ENCODE measurements around the gene HPF1. TPM values are rescaled to one million over a fixed set of nuclear protein-coding genes. Genes with fewer than 3 reads are reported as not detected.
A peak's percentile ranks its signal among the peaks of the same experiment; 100 is the strongest.
"Not testable (repeated sequence)": the region's sequence is repeated elsewhere in the genome, so short reads cannot be mapped to it uniquely, and the experiment has no call there.

The HPF1 gene
- total RNA-seq, 3 donors from 2014 or later: 11.1 to 23.8 (median 14.1) TPM

DNA sequence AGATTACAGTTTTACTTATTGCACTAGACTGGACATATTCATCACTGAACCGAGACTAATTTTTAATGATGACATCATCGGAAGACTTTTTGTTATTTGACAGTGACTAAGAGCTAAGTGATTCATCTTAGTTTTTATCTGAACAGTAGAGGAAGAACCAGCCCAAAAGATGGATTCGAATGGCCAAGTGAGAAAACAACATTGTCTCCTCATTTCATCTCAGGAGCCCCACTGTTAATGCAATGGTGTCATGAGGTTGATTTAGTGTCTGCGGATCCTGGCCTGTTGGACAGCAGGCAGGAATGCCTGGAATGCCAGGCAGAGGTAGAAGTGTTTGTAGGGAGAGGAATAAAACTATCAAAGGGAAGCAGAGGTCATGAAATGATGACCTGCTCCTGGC lies 37.8 kb upstream of the HPF1 start:
- TF ChIP-seq, protein P1, sequence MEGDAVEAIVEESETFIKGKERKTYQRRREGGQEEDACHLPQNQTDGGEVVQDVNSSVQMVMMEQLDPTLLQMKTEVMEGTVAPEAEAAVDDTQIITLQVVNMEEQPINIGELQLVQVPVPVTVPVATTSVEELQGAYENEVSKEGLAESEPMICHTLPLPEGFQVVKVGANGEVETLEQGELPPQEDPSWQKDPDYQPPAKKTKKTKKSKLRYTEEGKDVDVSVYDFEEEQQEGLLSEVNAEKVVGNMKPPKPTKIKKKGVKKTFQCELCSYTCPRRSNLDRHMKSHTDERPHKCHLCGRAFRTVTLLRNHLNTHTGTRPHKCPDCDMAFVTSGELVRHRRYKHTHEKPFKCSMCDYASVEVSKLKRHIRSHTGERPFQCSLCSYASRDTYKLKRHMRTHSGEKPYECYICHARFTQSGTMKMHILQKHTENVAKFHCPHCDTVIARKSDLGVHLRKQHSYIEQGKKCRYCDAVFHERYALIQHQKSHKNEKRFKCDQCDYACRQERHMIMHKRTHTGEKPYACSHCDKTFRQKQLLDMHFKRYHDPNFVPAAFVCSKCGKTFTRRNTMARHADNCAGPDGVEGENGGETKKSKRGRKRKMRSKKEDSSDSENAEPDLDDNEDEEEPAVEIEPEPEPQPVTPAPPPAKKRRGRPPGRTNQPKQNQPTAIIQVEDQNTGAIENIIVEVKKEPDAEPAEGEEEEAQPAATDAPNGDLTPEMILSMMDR (IDR thresholded peaks at IDR 0.05): no peak
- Histone ChIP-seq H3K4me1 (ENCODE audit: low read depth) (no peaks in the 10 kb centered on the region), H3K4me3 (no peak overlapping the region), H3K36me3 (ENCODE audit: low read depth) (no peaks in the 10 kb centered on the region), H3K9me3 (no peaks in the 10 kb centered on the region)
- DNase-seq (no peak), ATAC-seq (no peak)
- intact Hi-C loops (cut with DNase I, micrococcal nuclease): no loop called here

DNA sequence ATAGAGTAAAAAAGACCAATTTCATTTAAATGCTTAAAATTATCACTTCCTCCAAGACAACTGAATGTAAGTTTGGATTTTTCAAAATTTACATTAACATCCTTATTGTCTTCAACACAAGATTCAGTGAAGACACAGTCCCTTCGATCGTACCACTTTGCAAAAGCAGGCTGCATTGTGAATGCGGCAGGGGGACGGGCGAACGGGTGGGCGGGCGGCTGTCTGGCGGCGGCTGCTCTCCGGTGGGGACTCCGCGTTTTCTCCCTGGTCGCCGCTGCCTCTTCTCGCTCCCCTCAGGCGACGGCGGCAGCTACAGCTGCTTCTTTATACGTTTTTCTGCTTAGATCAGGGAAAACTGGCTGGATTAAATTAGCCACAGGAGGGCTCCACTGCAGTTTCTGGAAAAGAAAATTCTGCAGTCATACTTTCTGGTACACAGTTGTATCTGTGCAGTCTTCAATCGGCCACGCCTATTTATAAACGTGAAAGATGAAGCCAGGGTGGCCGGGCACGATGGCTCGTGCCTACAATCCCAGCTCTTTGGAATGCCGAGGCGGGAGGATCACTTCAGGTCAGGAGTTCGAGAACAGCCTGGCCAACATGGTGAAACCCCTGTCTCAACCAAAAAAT lies 33.9 kb upstream of the HPF1 start:
- H3K4me1 ChIP-seq (ENCODE audit: low read depth): no peaks in the 10 kb centered on the region

DNA sequence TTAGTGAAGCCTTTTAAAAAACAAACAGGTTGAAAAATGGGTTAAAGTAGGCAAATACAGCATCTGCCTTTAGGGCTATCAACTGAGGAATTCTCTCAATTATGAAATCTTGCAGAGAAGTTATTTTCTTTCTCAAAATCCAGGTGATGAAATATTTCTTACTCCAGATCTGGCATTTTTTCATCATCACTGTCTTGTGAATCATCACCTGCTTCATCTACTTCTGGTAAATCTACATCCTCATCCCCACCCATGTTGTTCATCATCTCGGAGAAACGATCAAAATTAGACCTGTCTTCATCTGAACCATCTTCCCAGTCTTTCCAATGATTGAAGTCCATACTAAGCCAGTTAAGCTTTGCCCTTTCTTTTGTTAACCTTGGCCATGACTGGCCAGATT lies 33.3 kb upstream of the HPF1 start:
- Histone ChIP-seq H3K4me3 (no peak overlapping the region), H3K36me3 (ENCODE audit: low read depth) (no peaks in the 10 kb centered on the region), H3K9me3 (no peaks in the 10 kb centered on the region), H3K4me1 (ENCODE audit: low read depth) (no peaks in the 10 kb centered on the region)
- DNase-seq (no peak), ATAC-seq (no peak)
- intact Hi-C loops (cut with DNase I, micrococcal nuclease): no loop called here
- TF ChIP-seq, protein P1 (IDR thresholded peaks at IDR 0.05): no peak

More for the DNA sequence above, 33.9 kb upstream of the HPF1 start:
- Histone ChIP-seq H3K9me3 (no peaks in the 10 kb centered on the region), H3K4me3 (no peak overlapping the region), H3K36me3 (ENCODE audit: low read depth) (no peaks in the 10 kb centered on the region)
- intact Hi-C loops (cut with DNase I, micrococcal nuclease): no loop called here
- ATAC-seq: peak; percentile 68
- DNase-seq: peak in 2 of 3 donors; percentile 19 to 35
- TF ChIP-seq, protein P1 (IDR thresholded peaks at IDR 0.05): no peak

DNA sequence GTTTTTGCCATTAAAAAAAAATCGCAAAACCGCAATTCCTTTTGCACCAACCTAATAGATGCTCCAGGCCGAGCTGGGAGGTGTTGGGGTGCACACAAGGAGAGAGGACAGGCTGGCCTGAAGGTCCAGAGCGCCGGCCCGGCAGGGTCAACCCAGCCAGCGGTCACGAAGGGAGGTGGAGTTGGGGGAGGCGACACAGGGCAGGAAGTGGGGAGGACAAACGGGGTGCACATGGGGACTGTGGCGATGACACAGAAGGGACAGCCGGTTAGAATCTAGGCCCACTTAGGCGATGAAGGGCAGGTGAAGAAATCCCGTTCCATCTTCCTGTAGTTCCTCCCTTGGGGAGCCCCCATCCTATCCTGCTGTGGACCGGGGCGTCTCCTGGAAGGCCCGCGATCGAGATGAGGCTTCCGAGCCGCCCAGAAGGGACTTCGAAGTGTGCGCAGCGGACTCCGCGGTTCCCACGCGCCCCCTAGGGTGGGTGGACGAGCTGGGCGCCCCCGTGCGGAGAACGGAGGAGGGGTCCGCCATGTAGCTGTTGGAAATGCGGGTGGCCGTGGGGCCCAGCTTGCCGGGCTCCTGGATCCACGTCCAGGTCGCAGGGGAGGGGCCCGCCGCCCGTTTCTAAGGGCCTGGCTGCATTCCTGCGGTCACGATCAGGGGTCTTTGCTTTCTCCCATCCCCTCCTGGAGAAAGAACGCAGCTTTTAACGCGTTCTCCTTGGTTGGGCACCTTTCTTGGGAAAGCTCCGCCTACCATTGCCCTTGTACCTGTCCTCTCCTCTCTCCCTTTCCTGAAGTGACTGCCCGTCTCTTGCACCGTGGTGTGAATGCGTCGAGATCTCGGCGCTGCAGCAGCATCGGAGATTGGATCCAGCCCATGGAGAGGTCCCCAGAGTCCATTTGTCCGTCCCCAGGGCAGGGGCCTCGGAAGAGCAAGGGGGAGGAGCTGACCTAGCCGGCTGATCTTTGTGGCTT lies 17.0 kb upstream of the HPF1 start:
- H3K9me3 ChIP-seq: no peaks in the 10 kb centered on the region
- no peaks in the 10 kb centered on the region for H3K4me1 ChIP-seq (ENCODE audit: low read depth)
- intact Hi-C loops (cut with DNase I, micrococcal nuclease): no loop called here
- peak; percentile 14 for ATAC-seq
- no peaks in the 10 kb centered on the region for H3K36me3 ChIP-seq (ENCODE audit: low read depth)
- no peak overlapping the region for H3K4me3 ChIP-seq
- DNase-seq: peak in 1 of 3 donors; percentile 34
- TF ChIP-seq, protein P1 (IDR thresholded peaks at IDR 0.05): no peak

DNA sequence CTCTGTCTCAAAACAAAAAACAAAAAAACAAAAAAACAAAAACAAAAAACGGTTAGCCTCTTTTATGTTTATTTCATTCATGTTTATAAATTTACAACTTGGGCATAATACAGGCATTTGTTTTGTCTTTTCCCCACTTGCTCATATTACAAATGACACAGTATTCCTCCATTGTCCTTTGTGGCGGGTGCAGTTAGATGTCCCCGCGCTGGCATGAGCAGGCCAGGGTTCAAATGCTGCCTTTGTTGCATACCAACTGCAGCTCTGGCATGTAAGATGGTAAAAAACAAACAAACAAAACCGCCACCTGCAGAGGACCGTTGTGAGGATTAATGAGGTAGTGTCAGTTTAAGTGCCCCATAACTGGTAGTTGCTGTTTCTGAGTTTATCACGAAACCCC lies 16.1 kb upstream of the HPF1 start:
- H3K4me1 ChIP-seq (ENCODE audit: low read depth): no peaks in the 10 kb centered on the region
- H3K36me3 ChIP-seq (ENCODE audit: low read depth): no peaks in the 10 kb centered on the region
- H3K9me3 ChIP-seq: no peaks in the 10 kb centered on the region
- intact Hi-C loops (cut with DNase I, micrococcal nuclease): no loop called here
- ATAC-seq (no peak), DNase-seq (no peak)
- no peak overlapping the region for H3K4me3 ChIP-seq
- TF ChIP-seq, protein P1 (IDR thresholded peaks at IDR 0.05): no peak

DNA sequence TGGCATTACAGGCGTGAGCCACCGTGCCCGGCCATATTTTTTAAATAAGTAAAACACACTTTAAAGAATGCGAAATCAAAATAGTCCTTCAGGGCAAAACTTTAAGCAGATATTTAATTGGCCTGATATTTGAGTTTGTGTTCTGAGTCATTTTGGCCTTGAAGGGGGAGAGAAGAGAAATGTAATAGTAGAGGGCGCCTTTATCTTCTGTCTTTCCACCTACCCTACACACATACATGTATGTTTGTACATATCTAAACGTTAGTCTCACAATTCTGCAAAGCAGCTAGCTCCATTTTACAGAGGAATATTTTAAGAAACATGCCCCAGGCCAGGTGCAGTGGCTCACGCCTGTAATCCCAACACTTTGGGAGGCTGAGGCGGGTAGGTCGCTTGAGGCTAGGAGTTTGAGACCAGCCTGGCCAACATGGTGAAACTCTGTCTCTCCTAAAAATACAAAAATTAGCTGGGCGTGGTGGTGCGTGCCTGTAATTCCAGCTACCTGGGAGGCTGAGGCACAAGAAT lies 13.9 kb upstream of the HPF1 start:
- H3K4me1 ChIP-seq (ENCODE audit: low read depth); H3K9me3 ChIP-seq; H3K4me3 ChIP-seq; H3K36me3 ChIP-seq (ENCODE audit: low read depth); ATAC-seq; intact Hi-C loops (cut with DNase I, micrococcal nuclease); DNase-seq: not testable (repeated sequence)
